Measurements from ENCODE around the gene DNAAF1. TPM values are rescaled to one million over a fixed set of nuclear protein-coding genes. Genes with fewer than 3 reads are reported as not detected.

Gene DNAAF1
- polyA plus RNA-seq, 2 of the 4 experiments (the other 2 are of a cell fraction): 0.13 to 0.14 TPM

DNA sequence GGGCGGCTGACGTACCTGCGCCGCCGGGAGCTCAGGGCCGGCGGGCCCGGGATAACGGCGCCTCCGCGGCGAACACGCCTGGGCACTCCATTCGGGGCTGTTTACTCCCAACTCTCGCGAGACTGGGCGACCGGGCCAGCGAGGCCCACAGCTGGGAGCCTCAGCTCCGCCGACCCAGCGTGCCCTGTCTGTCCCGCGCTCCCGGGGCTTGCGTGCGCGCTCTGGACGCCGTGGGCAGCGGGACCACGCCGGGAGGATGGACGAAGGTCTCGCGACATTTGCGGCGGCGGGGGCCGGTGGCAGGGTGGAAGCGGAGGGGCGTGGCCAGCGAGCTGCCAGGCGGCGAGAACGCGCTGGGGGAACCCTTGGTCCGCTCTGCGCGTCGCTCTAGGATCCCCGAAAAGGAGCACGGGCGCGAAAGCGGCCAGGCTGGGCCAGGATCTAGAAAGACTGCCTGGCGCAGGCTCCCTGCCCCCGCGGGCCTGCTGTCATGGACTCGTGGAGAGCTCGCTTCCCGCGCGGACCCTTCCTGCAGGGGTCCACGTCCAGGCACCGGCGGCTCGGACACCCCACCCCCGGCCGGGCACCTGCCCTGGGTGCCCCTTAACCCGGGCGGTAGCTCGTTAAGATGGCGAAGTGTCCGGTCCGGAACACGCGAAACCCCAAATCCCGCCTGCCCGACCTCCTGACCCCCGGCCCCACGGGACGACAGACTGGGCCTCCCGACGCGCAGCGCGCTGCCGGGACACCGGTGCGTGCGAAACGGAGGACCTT lies 28.2 kb upstream of the DNAAF1 start, which contains the start of gene MBTPS1 (continued):
- TF ChIP-seq, protein P1, sequence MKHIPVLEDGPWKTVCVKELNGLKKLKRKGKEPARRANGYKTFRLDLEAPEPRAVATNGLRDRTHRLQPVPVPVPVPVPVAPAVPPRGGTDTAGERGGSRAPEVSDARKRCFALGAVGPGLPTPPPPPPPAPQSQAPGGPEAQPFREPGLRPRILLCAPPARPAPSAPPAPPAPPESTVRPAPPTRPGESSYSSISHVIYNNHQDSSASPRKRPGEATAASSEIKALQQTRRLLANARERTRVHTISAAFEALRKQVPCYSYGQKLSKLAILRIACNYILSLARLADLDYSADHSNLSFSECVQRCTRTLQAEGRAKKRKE (CRISPR knock-in tag; IDR thresholded peaks at IDR 0.05; ENCODE audit: low read depth): no peak
- TF ChIP-seq, protein P2, sequence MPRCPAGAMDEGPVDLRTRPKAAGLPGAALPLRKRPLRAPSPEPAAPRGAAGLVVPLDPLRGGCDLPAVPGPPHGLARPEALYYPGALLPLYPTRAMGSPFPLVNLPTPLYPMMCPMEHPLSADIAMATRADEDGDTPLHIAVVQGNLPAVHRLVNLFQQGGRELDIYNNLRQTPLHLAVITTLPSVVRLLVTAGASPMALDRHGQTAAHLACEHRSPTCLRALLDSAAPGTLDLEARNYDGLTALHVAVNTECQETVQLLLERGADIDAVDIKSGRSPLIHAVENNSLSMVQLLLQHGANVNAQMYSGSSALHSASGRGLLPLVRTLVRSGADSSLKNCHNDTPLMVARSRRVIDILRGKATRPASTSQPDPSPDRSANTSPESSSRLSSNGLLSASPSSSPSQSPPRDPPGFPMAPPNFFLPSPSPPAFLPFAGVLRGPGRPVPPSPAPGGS (IDR thresholded peaks at IDR 0.05): peak; percentile 78
- TF ChIP-seq JUN (IDR thresholded peaks at IDR 0.05): peak; percentile 47 to 81; a peak in 3 of 5 replicates
- TF ChIP-seq GATA3 (IDR thresholded peaks at IDR 0.05; ENCODE audit: borderline replicate concordance): peak; percentile 62; the same call in 1 of the 2 replicates
- TF ChIP-seq CHD4 (IDR thresholded peaks at IDR 0.05; ENCODE audit: borderline replicate concordance): no peak
- TF ChIP-seq, protein P3, sequence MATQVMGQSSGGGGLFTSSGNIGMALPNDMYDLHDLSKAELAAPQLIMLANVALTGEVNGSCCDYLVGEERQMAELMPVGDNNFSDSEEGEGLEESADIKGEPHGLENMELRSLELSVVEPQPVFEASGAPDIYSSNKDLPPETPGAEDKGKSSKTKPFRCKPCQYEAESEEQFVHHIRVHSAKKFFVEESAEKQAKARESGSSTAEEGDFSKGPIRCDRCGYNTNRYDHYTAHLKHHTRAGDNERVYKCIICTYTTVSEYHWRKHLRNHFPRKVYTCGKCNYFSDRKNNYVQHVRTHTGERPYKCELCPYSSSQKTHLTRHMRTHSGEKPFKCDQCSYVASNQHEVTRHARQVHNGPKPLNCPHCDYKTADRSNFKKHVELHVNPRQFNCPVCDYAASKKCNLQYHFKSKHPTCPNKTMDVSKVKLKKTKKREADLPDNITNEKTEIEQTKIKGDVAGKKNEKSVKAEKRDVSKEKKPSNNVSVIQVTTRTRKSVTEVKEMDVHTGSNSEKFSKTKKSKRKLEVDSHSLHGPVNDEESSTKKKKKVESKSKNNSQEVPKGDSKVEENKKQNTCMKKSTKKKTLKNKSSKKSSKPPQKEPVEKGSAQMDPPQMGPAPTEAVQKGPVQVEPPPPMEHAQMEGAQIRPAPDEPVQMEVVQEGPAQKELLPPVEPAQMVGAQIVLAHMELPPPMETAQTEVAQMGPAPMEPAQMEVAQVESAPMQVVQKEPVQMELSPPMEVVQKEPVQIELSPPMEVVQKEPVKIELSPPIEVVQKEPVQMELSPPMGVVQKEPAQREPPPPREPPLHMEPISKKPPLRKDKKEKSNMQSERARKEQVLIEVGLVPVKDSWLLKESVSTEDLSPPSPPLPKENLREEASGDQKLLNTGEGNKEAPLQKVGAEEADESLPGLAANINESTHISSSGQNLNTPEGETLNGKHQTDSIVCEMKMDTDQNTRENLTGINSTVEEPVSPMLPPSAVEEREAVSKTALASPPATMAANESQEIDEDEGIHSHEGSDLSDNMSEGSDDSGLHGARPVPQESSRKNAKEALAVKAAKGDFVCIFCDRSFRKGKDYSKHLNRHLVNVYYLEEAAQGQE (IDR thresholded peaks at IDR 0.05): peak; percentile 97
- no peak for TF ChIP-seq CEBPB (IDR thresholded peaks at IDR 0.05)
- TF ChIP-seq SMC3 (IDR thresholded peaks at IDR 0.05): no peak
- no peak for TF ChIP-seq ZFP36 (IDR thresholded peaks at IDR 0.05; ENCODE audit: borderline replicate concordance, partially characterized antibody)
- TF ChIP-seq CBX2 (IDR thresholded peaks at IDR 0.05; ENCODE audit: borderline replicate concordance, low read depth): no peak
- TF ChIP-seq EP300 (IDR thresholded peaks at IDR 0.05): no peak; a peak in 1 of 5 replicates
- TF ChIP-seq RFX5 (IDR thresholded peaks at IDR 0.05): no peak
- no peak for TF ChIP-seq RCOR1 (IDR thresholded peaks at IDR 0.05; ENCODE audit: low read depth, low read length)
- TF ChIP-seq, protein P4, sequence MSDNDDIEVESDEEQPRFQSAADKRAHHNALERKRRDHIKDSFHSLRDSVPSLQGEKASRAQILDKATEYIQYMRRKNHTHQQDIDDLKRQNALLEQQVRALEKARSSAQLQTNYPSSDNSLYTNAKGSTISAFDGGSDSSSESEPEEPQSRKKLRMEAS (IDR thresholded peaks at IDR 0.05): peak; percentile 62; the same call in 1 of the 2 replicates
- TF ChIP-seq FOSL2 (IDR thresholded peaks at IDR 0.05): no peak
- TF ChIP-seq FOSL2 (CRISPR knock-in tag; IDR thresholded peaks at IDR 0.05): no peak
- peak; percentile 80 for TF ChIP-seq PHF8 (IDR thresholded peaks at IDR 0.05; ENCODE audit: borderline replicate concordance, low read depth)
- TF ChIP-seq, protein P5, sequence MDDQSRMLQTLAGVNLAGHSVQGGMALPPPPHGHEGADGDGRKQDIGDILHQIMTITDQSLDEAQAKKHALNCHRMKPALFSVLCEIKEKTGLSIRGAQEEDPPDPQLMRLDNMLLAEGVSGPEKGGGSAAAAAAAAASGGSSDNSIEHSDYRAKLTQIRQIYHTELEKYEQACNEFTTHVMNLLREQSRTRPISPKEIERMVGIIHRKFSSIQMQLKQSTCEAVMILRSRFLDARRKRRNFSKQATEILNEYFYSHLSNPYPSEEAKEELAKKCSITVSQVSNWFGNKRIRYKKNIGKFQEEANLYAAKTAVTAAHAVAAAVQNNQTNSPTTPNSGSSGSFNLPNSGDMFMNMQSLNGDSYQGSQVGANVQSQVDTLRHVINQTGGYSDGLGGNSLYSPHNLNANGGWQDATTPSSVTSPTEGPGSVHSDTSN (IDR thresholded peaks at IDR 0.05): 0 out of 2 replicates have a peak, but pooled peaks have one; percentile 28
- no peak for TF ChIP-seq NFE2L2 (conservative IDR thresholded peaks at IDR 0.05; ENCODE audit: low read length)
- TF ChIP-seq MYC (IDR thresholded peaks at IDR 0.05; ENCODE audit: borderline replicate concordance, low read length): peak; percentile 76
- TF ChIP-seq POLR2A (IDR thresholded peaks at IDR 0.05; ENCODE audit: low read length): peak; percentile 70
- TF ChIP-seq RNF2 (IDR thresholded peaks at IDR 0.05; ENCODE audit: borderline replicate concordance, low read depth): no peak
- TF ChIP-seq MAFK (IDR thresholded peaks at IDR 0.05; ENCODE audit: partially characterized antibody): no peak
- TF ChIP-seq MAZ (IDR thresholded peaks at IDR 0.05; ENCODE audit: borderline replicate concordance, low read depth, low read length): no peak
- TF ChIP-seq NR3C1 (IDR thresholded peaks at IDR 0.05): no peak
- TF ChIP-seq EHF (CRISPR knock-in tag; IDR thresholded peaks at IDR 0.05): no peak
- no peak for TF ChIP-seq TFCP2L1 (CRISPR knock-in tag; IDR thresholded peaks at IDR 0.05)
- TF ChIP-seq ZC3H11A (IDR thresholded peaks at IDR 0.05): no peak
- no peak for TF ChIP-seq RAD21 (conservative IDR thresholded peaks at IDR 0.05 in 1 of 2, IDR thresholded peaks at IDR 0.05 in 1 of 2)

All from A549 (cell line).